ENCODE measurements around the gene POU2F1. TPM values are rescaled to one million over a fixed set of nuclear protein-coding genes. Genes with fewer than 3 reads are reported as not detected.

Gene POU2F1
- total and polyA plus RNA-seq, 8 donors = 1.2 to 36.2 (median 7.7) TPM

DNA sequence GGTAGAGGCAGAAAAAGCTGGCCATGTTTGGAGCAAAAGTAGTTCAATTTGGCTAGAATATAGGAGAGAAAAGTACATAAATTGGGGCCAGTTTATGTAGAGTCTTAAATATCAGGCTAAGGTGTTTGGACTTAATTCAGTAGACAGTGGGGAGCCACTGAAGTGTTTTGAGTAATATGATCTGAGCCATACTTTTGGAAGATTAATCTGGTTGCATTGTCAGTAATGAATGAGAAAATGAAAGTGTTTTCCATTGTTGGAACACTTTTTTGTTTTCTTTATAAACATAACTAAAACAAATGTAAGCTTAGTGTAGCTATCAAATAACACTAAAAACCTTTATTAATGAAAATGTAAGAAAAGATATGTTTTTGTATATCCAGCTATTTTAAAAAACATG lies 42.1 kb downstream of the POU2F1 start:
- Histone ChIP-seq H3K4me3 (no peak overlapping the region), H3K27me3 (no peaks in the 10 kb centered on the region), H3K4me1 (peaks cover 0 to 66% (median 35%) of the 10 kb centered on the region in 4 donors), H3K36me3 (no peaks in the 10 kb centered on the region), H3K27ac (no peak overlapping the region), H3K9me3 (no peaks in the 10 kb centered on the region)
- no peak for TF ChIP-seq POLR2AphosphoS5 (IDR thresholded peaks at IDR 0.05)
- TF ChIP-seq EP300 (IDR thresholded peaks at IDR 0.05) = no peak
- TF ChIP-seq, protein P1, sequence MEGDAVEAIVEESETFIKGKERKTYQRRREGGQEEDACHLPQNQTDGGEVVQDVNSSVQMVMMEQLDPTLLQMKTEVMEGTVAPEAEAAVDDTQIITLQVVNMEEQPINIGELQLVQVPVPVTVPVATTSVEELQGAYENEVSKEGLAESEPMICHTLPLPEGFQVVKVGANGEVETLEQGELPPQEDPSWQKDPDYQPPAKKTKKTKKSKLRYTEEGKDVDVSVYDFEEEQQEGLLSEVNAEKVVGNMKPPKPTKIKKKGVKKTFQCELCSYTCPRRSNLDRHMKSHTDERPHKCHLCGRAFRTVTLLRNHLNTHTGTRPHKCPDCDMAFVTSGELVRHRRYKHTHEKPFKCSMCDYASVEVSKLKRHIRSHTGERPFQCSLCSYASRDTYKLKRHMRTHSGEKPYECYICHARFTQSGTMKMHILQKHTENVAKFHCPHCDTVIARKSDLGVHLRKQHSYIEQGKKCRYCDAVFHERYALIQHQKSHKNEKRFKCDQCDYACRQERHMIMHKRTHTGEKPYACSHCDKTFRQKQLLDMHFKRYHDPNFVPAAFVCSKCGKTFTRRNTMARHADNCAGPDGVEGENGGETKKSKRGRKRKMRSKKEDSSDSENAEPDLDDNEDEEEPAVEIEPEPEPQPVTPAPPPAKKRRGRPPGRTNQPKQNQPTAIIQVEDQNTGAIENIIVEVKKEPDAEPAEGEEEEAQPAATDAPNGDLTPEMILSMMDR (IDR thresholded peaks at IDR 0.05) = no peak
- TF ChIP-seq POLR2A (IDR thresholded peaks at IDR 0.05) = no peak
- intact Hi-C loops (cut with DNase I; ENCODE audit: low total_unique reads) = loop anchor here (10.0 kb wide), 1 partner anchor 182 kb away; no protein-coding TSS in a partner anchor
- DNase-seq = no peak

DNA sequence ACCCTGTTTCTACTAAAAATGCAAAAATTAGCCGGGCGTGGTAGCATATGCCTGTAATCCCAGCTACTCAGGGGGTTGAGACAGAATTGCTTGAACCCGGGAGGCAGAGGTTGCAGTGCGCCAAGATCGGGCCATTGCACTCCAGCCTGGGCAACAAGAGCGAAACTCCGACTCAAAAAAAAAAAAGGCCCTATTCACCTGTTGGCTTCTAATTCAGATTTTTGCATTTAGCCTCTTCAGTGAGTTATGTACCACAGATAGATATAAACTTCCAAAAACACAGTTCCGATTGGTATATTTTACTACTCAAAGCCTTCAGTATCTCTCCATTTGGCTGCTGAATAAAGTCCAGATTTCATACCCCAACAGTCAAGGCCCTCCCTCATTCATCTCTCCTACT lies 42.7 kb downstream of the POU2F1 start:
- WGBS, 5 donors = 97 to 99% (median 97%) methylated on average over 8 of the region's 8 CpGs
- no peaks in the 10 kb centered on the region for H3K36me3 ChIP-seq
- no peak overlapping the region for H3K27ac ChIP-seq
- TF ChIP-seq EP300 (IDR thresholded peaks at IDR 0.05) (no peak), POLR2A (IDR thresholded peaks at IDR 0.05) (no peak), POLR2AphosphoS5 (IDR thresholded peaks at IDR 0.05) (no peak)
- TF ChIP-seq, protein P1 (IDR thresholded peaks at IDR 0.05) = no peak
- intact Hi-C loops (cut with DNase I; ENCODE audit: low total_unique reads) = loop anchor here (10.0 kb wide), 1 partner anchor 181 kb away; no protein-coding TSS in a partner anchor
- H3K4me1 ChIP-seq = peaks cover 0 to 66% (median 33%) of the 10 kb centered on the region in 4 donors
- no peaks in the 10 kb centered on the region for H3K9me3 ChIP-seq
- no peaks in the 10 kb centered on the region for H3K27me3 ChIP-seq
- H3K4me3 ChIP-seq = no peak overlapping the region
- DNase-seq = no peak

DNA sequence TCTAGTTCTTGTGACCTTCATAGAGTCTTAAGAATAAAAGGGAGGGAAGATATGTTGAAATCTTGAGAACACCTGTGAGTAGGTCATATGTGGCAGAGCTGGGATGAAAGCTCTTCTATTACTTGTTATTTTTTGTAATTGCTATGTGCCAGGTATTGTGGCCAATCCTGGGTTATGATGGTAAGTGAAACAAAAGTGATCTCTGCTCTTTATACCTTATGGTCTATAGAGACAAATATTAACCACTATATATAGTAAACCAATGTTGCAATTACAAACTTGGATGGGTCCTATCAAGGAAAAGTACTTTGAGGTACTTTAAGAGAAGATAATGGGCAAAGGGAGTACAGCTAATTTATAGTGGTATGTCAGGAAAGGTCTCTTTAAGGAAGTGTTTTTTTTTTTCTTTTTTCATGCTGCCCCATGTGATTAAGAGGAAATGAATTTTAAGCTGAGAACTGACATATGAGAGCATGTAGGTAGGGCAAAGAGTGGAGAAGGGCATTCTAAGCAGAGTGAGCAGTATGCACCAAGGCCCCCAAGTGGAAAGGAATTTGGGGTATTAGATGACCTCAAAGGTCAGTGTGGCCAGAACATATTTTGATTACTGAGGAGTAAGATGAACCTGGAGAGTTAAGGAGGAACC lies 43.3 kb downstream of the POU2F1 start:
- TF ChIP-seq POLR2AphosphoS5 (IDR thresholded peaks at IDR 0.05) (no peak), POLR2A (IDR thresholded peaks at IDR 0.05) (no peak), EP300 (IDR thresholded peaks at IDR 0.05) (no peak)
- TF ChIP-seq, protein P1 (IDR thresholded peaks at IDR 0.05) = no peak
- intact Hi-C loops (cut with DNase I; ENCODE audit: low total_unique reads) = loop anchor here (10.0 kb wide), 1 partner anchor 181 kb away; no protein-coding TSS in a partner anchor
- Histone ChIP-seq H3K27me3 (no peaks in the 10 kb centered on the region), H3K36me3 (no peaks in the 10 kb centered on the region), H3K27ac (no peak overlapping the region), H3K4me1 (peaks cover 0 to 66% (median 32%) of the 10 kb centered on the region in 4 donors), H3K4me3 (no peak overlapping the region), H3K9me3 (no peaks in the 10 kb centered on the region)
- DNase-seq = peak in 1 of 2 donors; percentile 20

DNA sequence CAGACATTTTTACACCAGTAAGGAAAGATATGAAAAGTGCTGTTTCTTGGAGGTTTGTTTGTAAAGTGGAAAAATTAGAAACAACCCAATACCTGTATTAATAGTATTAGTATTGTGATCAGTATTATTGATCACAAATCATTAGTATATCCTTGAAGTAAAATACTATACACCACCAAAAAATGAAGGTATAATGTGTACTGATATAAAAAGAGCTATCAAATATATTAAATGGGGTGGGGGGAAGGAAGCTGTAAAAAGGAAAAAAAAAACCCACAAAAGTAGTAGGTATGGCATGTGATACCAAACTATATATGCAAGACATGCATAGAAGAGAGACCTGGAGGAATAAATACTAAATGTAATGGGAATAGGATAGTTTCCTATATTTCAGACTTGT lies 46.3 kb downstream of the POU2F1 start:
- peaks cover 0 to 66% (median 28%) of the 10 kb centered on the region in 4 donors for H3K4me1 ChIP-seq
- intact Hi-C loops (cut with DNase I; ENCODE audit: low total_unique reads) = loop anchor here (10.0 kb wide), 1 partner anchor 178 kb away; no protein-coding TSS in a partner anchor
- H3K4me3 ChIP-seq = no peak overlapping the region
- no peak overlapping the region for H3K27ac ChIP-seq
- H3K36me3 ChIP-seq = no peaks in the 10 kb centered on the region
- no peak for DNase-seq
- no peaks in the 10 kb centered on the region for H3K27me3 ChIP-seq
- TF ChIP-seq POLR2AphosphoS5 (IDR thresholded peaks at IDR 0.05) (no peak), POLR2A (IDR thresholded peaks at IDR 0.05) (no peak), EP300 (IDR thresholded peaks at IDR 0.05) (no peak)
- TF ChIP-seq, protein P1 (IDR thresholded peaks at IDR 0.05) = no peak
- H3K9me3 ChIP-seq = no peaks in the 10 kb centered on the region

Measured in stomach (tissue), 9 donors.